GM21723 (cell line): Measurements from ENCODE around the gene MOBP.

Experiments used
- ATAC-seq: cut with Tn5 transposase; IDR thresholded peaks from one replicate; pipeline ENCODE4 v1.9.1; 2021; ENCODE audit warnings: mild to moderate bottlenecking, moderate library complexity; ENCODE audit not compliant: unreplicated experiment

Gene MOBP

DNA sequence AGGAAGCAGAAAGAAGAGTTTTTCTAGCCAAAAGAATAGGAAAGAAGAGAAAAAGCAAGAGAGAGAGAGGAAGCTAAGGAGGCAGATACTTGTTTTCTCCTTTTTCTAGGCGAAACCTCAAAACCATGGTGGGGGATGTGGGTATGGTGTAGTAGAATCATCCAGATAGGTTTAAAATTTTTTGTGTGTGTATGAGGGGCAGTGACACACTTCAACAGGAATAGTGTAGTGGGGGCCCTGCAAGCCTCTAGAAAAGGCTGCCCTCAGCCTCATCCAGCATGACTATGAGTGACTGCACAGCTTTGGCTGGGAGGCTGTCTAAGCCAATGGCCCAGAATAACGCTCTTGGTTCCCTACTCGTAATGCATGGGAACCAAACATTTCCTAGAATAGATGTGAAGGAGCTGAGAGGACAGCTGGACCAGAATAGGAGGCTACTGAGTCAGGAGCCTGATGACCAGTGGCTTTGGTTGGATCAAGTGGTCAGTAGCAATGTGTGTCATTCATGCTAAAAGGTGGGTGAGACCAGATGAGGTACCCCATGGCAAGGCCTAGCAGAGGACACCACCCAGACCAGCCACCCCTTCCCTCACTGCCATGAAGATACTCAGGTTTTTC lies 24.4 kb downstream of the MOBP start:
- ATAC-seq, result no peak

DNA sequence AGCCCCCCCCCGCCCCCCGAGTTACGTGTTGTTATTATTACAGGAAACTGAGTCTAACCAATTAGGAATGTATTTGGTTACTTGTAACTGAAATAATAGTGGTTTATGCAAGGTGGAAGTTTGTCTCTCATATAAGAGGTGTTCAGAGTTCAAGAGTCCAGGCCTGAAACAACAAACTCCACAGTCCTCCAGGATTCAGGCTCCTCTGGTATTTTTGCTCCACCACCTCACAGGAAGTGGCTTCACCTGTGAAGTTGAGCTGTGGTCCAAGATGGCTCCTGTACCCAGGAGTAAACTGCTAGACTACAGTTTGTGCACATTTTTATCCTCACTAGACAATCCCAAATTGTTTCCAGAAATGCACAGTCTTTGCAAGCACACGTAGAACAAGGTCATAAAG lies 27.3 kb downstream of the MOBP start:
- ATAC-seq, result no peak

DNA sequence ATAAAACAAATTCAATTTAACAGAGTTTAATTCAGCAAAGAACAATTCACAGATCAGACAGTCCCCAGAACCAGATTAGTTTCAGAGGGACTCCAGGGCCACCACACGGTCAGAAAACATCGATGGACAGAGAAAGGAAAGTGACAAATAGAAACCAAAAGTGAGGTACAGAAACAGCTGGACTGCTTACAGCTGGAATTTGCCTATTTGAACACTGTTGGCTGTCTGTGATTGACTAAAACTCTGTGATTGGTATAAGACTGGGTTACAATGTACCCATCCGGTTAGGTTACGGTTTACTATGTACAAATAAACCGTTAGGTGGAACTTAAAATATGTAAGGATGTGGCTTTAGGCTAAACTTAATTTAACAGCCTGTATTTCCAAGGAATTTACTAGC lies 30.3 kb downstream of the MOBP start:
- ATAC-seq, result no peak

DNA sequence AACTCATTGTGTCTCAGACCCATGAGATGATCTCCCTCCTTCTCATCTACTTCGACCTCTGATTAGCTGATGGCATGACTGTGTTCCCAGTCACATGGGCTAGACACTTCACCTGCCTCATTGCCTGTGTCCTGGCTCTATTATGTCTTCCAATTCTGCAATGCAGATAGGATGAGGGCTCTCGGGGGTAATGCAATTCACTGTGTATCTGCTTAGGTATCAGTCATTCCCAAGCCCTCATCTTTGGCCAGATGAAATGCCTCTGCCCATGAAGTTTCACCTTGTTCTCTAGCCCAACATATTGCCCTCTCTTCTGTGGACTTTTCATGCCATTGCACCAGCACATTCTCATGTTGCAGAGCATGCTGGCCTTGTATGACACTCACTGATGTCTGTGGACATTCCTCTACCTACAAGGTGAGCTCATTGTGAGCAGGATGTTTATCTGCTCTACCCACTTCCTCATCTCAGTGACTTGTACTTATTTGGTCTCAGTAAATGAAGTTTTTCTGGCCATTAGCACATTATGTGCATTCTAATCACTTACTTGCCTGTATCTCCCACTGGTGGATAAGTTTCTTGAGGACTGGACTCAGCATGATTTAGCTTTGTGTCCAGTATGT lies 32.3 kb downstream of the MOBP start:
- ATAC-seq, result no peak

DNA sequence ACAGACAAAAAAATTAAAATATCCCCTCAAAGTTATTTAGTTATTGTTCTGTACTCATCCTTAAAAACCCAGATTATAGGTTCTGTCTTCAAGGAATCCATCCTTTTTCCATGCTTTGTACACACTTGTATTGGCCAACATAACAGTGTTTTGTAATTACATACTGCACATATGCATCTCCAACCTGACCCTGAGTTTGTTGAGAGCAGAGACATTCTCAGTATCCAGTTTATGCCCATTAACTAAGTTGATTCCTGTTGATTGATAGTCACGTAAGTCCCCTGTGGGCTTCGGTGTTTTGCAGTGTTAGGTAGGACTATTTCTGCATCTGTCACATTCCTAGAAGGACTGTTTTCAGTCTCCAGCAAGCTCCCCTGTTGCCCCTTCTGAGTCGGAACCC lies 33.6 kb downstream of the MOBP start:
- ATAC-seq, result no peak

DNA sequence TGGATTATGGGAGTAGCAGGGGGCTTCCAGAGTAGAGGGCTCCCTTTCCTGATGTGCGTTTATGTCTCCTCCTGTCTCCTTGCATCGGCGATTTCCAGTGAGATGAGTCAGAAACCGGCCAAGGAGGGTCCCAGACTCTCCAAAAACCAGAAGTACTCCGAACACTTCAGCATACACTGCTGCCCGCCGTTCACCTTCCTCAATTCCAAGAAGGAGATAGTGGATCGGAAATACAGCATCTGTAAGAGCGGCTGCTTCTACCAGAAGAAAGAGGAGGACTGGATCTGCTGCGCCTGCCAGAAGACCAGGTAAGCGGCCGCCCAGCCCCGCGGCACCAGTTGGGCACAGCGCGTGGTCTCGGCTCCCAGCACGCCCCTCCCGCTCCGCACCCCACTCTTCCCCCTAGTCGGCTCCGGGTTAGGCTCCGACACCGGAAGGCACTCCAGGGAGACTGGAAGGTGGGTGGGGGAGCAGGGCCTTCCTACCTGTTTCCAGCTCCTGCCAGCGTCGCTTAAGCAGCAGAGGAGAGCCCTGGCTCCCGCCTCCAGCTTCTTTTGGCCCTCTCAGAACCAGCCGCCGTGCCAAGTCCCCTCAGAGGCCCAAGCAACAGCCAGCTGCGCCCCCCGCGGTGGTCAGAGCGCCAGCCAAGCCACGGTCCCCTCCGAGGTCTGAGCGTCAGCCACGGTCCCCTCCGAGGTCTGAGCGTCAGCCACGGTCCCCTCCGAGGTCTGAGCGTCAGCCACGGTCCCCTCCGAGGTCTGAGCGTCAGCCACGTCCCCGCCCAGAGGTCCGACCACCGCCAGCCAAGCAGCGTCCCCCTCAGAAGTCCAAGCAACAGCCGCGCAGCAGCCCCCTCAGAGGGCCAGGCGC lies 34.7 kb downstream of the MOBP start:
- ATAC-seq, result no peak

DNA sequence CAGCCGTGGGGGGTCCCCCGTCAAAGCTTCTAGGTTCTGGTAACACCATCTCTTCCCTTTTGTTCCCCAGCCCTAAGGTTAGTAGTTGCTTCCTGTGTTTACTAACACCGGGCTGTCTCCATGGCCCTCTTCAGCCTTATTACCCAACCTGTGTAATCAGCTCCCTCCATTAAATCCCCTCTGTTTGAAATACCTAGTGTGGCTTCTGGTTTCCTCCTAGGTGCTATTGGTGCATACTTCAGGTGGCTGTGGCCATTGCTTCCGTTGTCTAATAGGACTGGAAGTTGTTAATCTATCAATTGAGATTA lies 35.3 kb downstream of the MOBP start:
- ATAC-seq, result no peak

DNA sequence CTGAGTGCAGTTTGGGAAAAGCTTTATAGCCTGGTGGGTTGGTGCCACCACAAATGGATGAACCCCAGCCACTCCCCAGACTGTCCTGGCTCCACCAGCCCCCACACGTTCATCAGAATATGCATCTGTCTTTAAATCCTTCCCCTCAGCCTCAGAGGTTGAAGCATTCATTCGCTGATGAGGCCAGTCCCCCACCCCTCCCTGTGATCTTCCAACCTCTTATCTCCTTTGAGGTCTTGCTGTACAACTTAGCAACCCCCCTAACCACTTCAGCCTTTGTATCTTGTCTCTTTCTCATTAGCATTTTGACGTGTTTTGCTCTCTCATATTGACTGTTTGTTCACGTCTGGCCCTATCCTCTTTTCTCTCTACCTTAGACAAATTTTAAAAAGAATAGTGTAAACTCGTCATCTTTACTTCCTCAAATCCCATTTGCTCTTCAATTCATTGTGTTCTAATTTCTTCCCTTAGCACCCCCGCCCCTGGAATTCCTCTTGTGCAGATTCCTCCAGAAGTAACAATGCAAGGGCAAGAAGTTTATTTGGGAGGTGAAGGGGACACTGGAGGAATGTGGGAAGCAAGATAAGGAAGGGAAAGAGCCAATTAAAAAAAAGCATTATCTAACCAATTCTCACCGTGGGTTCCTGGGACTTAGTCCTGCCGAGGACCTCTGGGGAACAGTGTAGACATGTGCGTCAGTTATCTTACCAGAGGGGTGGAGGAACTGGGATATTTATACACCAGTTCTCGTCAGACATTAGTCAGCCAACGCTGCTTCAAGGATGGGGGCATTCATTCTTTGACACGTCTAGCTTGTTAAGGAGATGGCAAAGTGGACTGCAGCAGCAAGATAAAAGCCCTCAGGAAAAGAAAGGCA lies 38.6 kb downstream of the MOBP start:
- ATAC-seq, result no peak

DNA sequence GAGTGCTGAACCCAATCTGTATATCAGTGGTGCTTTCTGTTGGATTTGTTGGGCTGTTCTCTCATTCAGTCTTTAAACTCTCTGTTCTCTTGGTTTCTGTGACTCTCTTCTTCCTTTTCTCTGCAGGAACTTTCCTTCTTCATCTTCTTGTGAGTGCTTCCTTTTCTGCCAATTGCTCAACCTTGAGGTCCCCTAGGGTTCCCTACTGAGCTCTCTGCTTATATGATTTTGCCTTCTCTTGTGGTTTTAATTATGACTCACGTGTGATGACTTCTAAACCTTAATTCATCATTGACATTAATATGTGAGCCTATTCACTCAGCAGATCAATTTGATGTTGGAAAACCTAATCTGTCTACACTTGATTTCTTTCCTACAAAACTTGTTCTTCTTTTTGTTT lies 39.4 kb downstream of the MOBP start:
- ATAC-seq, result no peak

DNA sequence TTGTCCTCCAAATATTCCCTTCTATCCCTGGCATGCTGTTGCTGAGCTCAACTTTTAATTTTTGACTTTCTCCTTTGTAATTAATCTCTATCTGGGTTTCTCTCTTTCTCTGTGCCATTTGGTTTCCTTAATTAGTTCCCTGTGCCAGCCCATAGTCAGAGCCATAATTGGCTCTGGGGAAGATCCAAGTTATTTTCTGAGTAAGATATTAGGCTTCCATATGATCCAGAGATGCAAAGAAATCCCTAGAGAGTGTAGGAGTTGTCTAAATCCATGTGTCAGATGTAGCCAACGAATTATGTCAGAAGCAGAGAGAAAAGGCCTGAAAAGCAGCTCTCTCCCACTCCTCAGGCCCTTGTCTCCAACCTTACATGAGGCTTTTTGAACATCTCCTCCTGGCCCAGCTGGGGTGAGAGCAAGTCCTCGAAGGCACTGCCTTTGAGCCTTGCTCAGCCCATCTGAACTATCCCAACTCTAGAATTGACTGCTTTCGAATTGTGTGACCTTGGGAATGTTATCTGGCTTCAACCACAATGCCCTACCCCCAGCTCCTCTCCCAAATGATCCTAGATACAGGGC lies 46.4 kb downstream of the MOBP start:
- no peak for ATAC-seq

DNA sequence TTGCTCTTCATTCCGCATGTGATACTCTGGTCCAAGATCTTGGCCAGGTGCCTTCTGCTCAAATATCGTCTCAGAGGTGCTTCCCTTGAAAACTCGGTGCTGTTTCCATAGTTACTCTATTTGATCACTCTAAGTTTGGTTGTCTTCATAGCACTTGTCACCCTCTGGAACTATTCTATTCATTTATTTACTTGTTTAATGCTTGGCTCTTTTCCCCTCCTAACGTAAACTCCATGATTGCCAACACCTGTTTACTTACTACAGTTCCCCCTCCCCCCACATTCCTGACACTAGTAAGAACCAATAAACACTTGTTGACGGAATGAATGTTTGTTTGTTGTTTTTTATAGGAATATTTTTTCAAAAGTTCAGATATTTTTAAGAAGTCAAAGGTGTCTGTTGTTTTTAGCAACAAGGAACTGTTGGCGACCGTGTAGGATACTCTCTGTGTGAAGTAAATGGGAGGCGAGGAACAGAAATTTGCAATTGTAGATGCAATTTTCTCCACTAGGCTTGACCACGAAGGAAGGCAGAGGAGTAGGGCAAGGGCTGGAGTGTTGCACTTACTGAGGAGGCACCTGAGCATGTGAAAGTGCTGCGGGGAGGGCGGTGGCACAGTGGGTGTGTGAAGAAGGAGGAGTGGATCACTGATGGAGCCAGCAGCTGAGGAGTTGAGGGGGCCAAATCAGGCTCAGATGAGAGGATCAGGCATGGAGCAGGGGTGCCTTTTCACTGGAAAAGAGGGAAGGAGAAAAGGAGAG lies 48.4 kb downstream of the MOBP start:
- no peak for ATAC-seq

DNA sequence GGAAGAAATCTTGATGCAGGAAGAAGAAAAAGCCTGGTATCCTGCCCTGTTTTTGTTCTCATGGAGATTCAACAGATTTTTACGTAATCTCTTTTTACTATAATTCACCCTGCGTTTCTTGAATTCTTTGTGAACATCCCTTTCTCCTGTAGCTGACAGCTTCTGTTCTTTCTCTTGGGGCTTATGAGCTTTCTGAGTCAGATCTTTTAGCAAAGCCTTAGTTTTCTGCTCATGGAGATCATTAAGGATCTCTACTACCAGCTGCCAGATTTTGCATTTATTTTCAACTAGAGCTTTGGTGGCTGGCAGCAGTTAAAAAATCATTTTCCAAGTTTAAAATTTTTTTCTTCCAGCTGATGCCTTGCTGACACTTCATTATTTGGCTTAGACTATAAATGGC lies 51.6 kb downstream of the MOBP start:
- ATAC-seq, result no peak

DNA sequence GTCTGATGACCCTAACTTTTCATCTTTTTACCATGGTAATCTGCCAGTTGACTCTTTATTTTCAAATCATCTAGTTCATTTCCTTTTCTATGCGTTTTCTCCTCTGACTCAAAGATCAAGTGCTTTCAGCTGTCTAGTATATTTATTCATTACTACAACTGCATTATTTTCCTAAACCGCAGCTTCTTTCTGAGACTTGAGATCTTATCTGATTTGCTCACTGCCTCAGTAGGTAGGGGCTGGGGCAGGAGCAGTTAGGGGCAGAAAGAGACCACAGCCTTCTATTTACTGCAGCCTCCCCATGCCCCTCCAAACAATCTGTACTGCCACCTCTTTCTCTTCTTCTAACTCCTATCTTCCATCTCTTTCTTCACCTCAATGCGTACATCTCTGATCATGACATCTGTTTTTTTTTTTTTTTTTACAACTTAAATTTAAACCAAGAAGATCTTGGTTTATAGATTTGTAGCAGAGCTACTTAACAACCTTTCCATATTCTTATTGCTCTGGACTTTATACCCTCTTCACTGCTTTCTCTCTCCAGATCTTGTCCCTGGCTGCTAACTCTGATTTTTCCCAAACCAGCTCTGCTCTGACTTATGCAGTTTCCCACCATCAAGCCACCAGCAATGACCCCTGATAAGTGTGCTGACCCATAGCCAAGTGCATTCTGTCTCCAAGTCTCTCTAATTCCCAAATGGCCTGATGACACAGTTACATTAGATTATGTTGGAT lies 52.2 kb downstream of the MOBP start:
- ATAC-seq, result no peak

DNA sequence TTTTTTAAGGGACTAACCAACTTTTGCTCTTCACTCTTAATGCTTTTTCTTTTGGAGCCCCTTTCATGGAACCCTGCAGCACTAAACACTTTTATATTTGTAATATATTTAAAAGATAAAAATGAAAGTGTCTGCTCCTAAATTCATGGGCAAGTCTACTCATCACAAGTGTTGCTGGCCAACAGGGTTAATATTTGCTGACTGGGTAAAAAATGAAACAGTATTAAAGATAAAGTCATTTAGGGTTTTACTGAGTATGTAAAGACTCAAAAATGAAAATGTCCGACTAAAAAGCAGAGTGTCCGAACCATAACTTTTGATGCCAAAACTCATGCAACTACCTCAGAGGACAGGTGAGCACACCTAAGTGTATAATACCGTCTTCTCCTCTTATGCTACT lies 54.0 kb downstream of the MOBP start:
- no peak for ATAC-seq

DNA sequence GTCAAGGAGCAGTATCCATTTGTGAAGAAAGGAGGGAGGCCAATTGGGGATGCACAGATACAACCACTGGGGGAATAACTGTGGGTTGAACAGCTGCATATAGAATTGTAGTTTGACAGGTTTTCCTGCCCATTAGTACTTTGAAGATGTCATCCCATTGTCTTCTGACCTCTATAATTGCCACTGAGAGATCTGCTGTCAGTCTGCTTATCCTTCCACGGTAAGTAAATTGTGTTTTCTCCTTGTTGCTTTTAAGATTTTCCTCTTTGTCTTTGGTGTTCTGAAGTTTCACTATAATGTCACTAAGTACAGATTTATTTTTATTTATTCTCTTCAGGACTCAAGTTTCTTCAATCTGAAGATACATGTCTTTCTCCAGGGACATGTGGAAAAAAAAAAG lies 56.6 kb downstream of the MOBP start:
- no peak for ATAC-seq

DNA sequence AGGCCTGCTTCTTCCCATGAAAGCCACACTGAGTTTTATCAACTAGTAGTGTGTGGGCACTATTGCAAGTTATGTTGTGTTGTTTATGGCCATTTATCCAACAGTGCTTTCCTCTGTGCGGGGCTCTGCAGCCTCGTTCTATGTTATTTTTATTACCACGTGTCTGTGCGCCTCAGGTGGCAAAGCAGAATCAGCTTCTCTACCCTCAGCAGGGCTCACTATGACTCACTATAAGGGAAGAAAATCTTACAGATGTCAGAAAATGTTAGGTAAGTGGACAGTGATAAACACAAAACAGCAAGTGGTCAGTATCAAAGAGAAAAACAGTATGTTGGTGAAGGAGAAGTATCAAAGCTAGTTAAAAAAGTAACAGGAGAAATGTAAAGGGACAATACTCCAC lies 61.4 kb downstream of the MOBP start:
- no peak for ATAC-seq

DNA sequence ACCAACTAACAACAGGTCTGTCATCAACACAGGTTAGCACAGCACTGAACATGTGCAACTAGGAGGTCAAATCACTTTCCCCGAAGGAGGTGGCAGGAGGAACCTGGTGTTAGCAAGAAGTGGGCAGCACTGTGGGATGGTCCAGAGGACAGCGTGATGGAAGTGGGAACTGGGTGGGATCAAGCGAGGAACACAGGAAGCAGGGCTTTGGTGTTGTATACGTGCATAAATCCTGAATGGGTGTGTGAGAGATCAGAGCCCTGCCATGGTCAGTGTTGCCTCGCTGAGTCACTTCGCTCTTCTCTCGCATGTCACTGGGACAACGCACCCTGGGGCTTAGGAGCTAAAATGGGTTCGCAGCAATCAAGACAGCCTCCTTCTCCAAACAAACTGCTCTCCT lies 62.1 kb downstream of the MOBP start:
- ATAC-seq, result no peak

DNA sequence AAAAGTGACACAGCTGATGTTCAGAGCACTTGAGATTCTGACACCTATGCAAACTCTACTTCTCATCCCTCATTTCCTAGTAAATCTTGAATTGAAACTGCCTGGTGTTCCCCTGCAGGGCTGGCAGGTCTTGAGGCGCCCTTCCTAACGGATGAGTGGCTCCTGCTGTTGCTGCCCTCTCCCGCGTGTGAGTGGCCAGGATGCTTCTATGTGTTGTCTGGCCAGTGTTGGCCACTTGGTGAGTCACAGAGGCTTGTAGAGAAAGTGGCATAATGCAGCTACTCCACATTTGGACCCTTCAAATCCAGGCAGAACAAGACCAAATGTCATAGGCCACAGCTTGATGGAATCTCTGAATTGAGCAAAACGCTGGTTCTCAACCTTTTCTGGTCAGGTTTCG lies 63.6 kb downstream of the MOBP start:
- no peak for ATAC-seq

DNA sequence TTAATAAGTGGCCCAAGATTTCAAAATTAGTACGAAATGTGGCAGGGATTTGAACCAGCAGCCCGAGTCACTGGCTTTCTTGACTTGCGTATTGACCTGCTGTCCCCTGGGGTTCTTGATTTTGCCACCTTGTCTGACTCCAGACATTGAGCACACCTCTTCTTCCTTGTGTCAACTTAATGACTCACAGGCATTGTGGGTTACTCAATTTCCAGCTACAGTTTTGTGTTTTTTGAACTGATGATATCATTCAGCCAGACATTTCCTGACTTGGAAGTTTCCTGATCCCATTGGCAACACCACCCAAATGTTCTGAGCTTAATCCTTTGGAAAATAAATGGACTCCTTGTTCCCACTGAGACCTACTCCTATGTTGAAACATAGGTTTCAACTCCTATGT lies 64.2 kb downstream of the MOBP start:
- no peak for ATAC-seq

DNA sequence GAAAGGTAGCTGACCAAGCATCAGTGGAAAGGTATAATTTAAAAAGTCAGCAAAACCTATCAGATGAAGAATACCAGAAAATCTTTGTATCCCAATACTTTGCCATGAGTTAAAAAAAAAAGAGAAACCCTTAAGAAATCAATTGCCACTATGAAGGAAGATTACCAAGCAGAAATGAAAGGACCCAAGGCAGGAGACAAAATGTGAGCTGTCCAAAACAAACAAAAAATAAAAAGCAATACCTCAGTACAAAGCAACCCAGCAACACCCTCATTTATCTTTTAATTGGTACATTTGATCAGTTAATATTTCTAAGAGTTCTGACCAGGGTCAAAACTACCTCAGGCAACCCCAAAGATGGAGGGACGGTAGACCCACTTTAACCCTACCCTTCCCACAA lies 65.3 kb downstream of the MOBP start:
- no peak for ATAC-seq
